H4 (cell line): ENCODE measurements around the gene ETFB. TPM values are rescaled to one million over a fixed set of nuclear protein-coding genes. Genes with fewer than 3 reads are reported as not detected.

Experiments used
- DNase-seq: peaks from one replicate; pipeline ENCODE4 v3.0.0-alpha.2; 2015; ENCODE audit warnings: low spot score
- total RNA-seq: library from RNA; depleted of rRNA; stranded (reverse); fragments of >200 nt; shearing (Covaris generic); gene quantifications from 2 replicates; pipeline ENCODE4 v1.2.3, GENCODE V29; 2014

The ETFB gene
- total RNA-seq, 1 experiment from 2014 or later, result 397 TPM

DNA sequence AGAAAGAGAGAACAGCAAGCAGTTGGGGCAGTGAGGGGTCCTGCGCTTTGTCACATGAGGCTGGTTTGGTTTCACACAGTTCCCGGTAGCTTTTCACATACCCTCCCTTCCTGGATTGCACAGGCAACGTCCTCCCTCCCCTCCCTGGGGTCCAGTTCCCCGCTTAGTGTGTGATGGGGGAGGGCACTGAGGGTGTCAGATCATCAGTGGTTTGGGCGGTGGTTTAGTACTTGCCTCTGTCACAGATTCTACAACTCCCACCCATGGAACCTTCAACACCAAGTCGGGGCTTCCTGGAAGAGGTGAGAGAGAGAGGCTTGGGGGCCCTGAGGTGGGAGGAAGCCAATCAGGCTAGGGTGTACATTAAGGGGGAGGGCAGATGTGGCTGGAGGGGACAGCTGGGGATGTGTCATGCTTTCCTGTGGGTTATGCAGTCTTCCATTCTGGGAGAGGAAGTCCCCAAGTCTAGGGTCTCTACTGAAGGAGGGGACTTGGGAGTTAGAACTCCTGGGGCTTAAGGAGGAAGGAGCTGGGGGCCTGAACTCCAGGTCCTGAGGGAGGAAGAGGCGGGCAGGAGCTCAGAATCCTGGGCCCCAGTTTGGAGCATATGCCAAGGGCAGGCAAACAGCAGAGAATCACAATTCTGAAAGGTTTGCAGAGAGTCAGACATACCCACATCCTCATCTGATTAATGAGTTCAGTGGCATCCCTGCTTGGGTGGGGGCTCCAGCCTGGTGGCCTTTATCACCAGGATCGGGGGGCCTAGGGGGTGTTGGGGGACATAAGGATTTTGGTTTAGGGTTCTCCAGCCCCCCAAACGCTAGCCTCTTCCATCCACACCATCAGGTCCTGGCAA lies 6.7 kb upstream of the ETFB start, which contains the start of gene NKG7:
NKG7 (minus strand) TSS at position 6 of the 856 bp plus-strand sequence. CDS start 119 bp downstream, outside the sequence.
- DNase-seq, result no peak

- no peak for DNase-seq
These were observed 5.9 kb upstream of the ETFB start for GRCh38 chr19:51372021-51372648.

DNA sequence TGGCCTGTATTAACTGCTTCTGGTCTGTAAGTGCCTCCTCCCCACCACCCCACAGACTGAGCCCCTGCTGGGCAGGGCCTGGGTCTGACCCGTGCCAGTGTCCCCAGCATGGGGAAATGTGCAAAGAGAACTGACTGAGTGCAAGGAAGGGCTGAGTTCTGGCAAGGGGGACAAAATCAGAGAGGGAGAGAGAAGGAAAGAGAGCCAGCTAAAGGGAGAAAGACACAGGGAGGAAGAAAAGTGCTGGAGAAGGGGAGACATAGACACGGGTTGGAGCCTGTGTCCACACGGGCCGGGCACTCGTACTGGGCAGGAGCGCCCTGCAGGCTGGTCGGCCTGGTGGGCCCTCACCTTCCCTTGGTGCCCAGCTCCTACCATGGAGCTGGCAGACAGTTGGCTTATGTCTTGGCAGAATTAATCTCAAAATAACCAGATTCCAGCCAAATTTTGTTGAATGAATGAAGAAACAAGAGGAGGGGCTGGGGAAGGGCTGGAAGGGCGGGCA lies 5.0 kb upstream of the ETFB start:
- no peak for DNase-seq

DNA sequence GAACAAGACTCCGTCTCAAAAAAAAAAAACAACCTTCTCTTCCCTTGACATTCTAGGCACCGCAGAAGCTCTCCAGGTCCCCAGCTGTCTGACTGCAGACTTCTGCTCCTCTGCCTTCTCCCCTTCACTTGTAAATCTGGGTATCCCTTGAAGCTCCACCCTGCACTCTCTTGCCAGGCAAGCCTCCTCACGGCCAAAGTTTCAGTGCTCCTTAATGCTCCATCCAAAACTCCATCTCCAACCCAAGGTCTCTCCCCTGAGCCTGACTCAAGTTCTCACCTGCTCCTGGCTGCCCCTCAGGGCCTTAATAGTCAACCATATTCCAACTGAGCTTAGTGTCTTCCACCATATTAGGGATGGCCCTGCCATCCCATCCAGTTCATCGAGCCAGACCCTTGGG lies 4.0 kb upstream of the ETFB start:
- DNase-seq, result no peak

GRCh38 chr19:51368366-51369282 lies 2.4 kb upstream of the ETFB start, which contains the start of gene CLDND2:
CLDND2 (minus strand) TSS chr19:51369003; CDS start chr19:51368577, 426 bp downstream.
- DNase-seq, result no peak

DNA sequence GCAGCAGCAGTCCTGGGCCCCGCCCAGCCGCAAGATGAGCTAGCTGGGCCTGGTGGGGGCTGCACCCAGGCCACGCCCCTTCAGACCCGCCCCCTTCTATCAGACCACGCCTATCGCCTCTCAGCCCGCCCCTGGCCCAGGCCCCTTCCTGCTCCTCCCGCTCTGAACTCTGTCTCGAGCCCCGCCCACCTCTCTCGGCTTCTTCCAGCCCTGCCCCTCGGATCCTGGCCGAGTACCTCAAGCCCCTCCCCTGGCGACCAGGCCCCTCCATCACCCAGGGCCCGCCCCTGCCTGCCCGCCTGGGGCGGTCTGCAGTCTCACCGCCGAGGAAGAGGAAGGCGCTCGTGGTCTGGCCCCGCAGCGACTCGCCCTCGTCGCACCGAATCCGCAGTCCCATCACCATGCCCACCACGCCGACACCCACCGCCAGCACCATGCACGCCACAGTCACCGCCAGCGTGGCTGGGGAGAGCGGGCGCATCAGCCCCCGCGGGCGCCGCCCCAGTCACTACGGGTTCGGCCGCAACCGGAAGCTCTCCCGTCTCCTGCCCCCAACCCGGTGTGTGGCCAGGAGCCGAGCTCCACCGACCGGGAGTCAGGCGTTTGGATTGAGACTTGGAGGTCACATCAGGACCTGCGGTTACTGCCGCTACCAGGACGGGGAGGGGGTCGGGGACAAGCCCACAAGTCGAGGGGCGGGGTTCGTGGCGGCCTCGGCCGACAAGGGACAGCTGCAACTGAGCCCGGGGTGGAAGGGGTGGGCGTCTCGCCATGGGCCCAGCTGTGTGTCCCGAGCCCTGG lies 1.6 kb upstream of the ETFB start:
- DNase-seq, result peak; percentile 99

GRCh38 chr19:51367255-51367564 lies 1.0 kb upstream of the ETFB start:
- no peak for DNase-seq

- peak; percentile 100 for DNase-seq
These were observed 434 bp upstream of the ETFB start for GRCh38 chr19:51366389-51367254.

- no peak for DNase-seq
These were observed 800 bp downstream of the ETFB start for GRCh38 chr19:51365211-51365964.

- no peak for DNase-seq
These were observed 1.7 kb downstream of the ETFB start for GRCh38 chr19:51364200-51365106.

- DNase-seq, result no peak
These were observed 4.9 kb downstream of the ETFB start for GRCh38 chr19:51361239-51361638.

DNA sequence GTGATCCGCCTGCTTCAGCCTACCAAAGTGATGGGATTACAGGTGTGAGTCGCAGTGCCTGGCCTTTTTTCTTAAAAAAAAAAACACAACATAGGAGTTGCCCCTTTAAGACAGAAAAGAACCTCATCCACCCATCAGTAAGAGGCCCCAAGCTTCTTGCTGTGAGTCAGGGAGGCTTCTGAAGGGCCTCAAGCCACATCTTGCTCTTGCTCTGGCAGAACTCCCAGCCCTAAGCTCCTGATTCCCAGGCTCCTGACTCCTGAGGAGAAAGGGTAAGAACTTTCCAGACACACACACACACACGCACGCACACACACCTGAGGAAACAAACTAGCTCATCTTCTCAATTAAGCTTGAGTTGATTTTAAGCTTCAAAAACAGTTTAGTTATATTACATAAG lies 6.9 kb downstream of the ETFB start:
- DNase-seq, result peak; percentile 95

- DNase-seq, result no peak
These were observed 8.2 kb downstream of the ETFB start for GRCh38 chr19:51357952-51358351.

DNA sequence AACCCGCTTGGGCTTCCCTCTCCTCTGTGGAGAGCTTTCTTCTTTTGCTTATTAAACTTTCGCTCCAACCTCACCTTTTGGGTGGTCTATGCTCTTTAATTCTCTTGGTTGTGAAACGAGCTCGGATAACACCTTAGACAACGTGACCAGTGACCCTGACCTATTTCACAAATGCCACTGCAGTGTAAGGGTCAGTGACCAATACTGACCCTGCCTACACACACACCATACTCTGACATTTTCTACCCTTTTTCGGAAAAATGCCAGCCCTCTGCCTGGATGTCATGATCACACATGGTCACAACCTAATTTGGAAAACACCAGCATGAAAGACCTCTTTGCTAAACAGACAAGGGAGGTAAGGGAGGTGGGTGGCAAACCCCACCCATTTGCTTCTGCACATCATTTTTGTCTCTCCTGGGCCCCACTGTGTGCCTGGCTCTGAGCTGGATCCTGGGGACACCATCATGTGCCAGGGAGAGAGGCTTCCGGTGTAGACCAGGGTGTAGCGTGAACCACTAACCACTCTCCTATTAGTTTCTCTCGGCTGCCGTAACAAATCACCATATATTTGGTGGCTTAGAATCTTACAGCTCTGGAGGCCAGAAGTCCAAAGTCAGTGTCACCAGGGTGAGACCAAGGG lies 9.9 kb downstream of the ETFB start:
- DNase-seq, result no peak

GRCh38 chr19:51354742-51355148 lies 11.4 kb downstream of the ETFB start:
- DNase-seq, result peak; percentile 73

GRCh38 chr19:51354103-51354741 lies 12.0 kb downstream of the ETFB start:
- peak; percentile 61 for DNase-seq

DNA sequence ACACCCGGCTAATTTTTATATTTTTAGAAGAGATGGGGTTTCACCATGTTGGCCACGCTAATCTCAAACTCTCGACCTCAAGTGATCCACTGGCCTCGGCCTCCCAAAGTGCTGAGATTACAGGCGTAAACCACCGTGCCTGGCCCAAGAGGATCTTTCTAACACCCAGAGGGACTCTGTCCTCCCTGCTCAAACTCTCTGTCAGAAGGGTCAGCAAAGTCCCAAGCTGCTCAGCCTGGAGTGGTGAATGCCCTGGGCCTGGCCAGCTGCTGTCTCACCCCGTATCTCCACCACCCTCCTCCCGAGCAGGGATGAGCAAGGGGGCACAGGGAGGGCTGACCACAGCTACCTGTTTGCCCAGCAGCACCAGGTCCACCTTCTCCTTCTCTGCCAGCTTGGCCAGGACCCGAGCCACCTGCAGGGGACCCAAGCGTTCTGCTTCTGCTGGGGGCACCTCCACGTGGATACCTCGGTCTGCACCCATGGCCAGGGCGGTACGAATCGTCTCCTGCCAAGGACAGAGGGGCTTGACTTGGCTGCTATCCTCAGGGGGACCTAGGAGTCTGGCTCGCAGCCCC lies 13.3 kb downstream of the ETFB start:
- no peak for DNase-seq
